Ovary (tissue), 9 donors: Measurements from ENCODE around the gene ACTR1A. TPM values are rescaled to one million over a fixed set of nuclear protein-coding genes. Genes with fewer than 3 reads are reported as not detected.

ENCODE experiments used
- DNase-seq, 5 donors: peaks; one replicate each; pipeline ENCODE4 v3.0.0-alpha.2; 2019 to 2020
- H3K27ac ChIP-seq, 2 donors: fragments of 200-600 bp; one replicate each; pipeline versions ENCODE4 v1.5.1 to v1.8.0; 2019 to 2022
- H3K27me3 ChIP-seq: fragments of 200-600 bp; one replicate; pipeline ENCODE4 v1.8.0; 2022
- H3K36me3 ChIP-seq: fragments of 200-600 bp; sonication (generic); one replicate; pipeline ENCODE4 v1.5.1; 2019
- H3K4me1 ChIP-seq: one replicate; pipeline ENCODE4 v1.8.1; 2013; ENCODE audit warnings: mild to moderate bottlenecking, moderate library complexity; ENCODE audit not compliant: insufficient read depth
- H3K4me3 ChIP-seq: fragments of 200-600 bp; sonication (generic); one replicate; pipeline ENCODE4 v1.5.1; 2017
- H3K9me3 ChIP-seq, 2 donors: fragments of 200-600 bp in 1 of 2; sonication (generic) in 1 of 2; one replicate each; pipeline versions ENCODE4 v1.5.1 to v1.8.1; 2013 to 2019; ENCODE audit warnings: mild to moderate bottlenecking in 1 of 2, moderate library complexity in 1 of 2
- EP300 ChIP-seq: sonication (generic); formaldehyde crosslinking; IDR thresholded peaks from one replicate; pipeline ENCODE4 v1.6.1; 2017; ENCODE audit warnings: antibody characterized with exemption
- POLR2A ChIP-seq: fragments of 450-650 bp; IDR thresholded peaks from one replicate; pipeline ENCODE4 v1.6.1; 2017; ENCODE audit warnings: antibody characterized with exemption, mild to moderate bottlenecking, moderate library complexity
- WGBS, 3 donors: extraction: QIAGEN DNeasy Blood & Tissue Kit in 1 of 3; methylation state at CpG; one replicate each; pipeline versions ENCODE4 v1.1.5 to v1.1.7; 2013 to 2017; 5-methylcytosine and 5-hydroxymethylcytosine counted together
- intact Hi-C, 4 donors: fragments of 100-400 bp; cut with DNase I; formaldehyde crosslinking; loops; one replicate each; pipeline versions ENCODE4 v1.11.0 to v1.15.1; 2022 to 2023
- polyA plus RNA-seq, 2 donors: library from polyadenylated mRNA; stranded (reverse); fragments of 200-250 nt in 1 of 2; fragments of 350-450 nt in 1 of 2; fragmentation: Illumina TruSeq in 1 of 2; extraction: RNeasy Lipid Tissue Mini Kit (QIAGEN cat#74804) in 1 of 2; gene quantifications; one replicate each; pipeline ENCODE4 v1.2.3, GENCODE V29; 2013 to 2014
- total RNA-seq, 7 donors: library from RNA; depleted of rRNA in 2 of 7; stranded (reverse); fragments of >200 nt in 2 of 7; fragmentation: NEBNext Ultra II Directional in 3 of 7; extraction: Animal tissue kit (Norgen Biotek cat#: 25700) in 3 of 7; gene quantifications; one replicate each; pipeline versions ENCODE4 v1.1.0 to v1.2.4, GENCODE V29; 2016 to 2023
- TF ChIP-seq, protein P1 (sequence below), 3 donors: fragments of 450-650 bp in 2 of 3; fragments of 200-600 bp in 1 of 3; IDR thresholded peaks; one replicate each; pipeline versions ENCODE4 v1.5.1 to v1.8.0; 2016 to 2022; ENCODE audit warnings: antibody characterized with exemption in 3 of 3, mild to moderate bottlenecking in 1 of 3
- donor health status: DM: no; HTN: no; CAD: no; lungs with moderate emphysema.
- donor health status: DM: no; HTN: no; CAD: no.
- donor health status: Bipolar disorder and iron deficiency.
- donor health status: DM: yes; HTN: yes; CAD: no.
- donor health status: DM: no; HTN: no; CAD: no.
- donor health status: DM: yes; HTN: yes; CAD: no.

Gene ACTR1A
- total and polyA plus RNA-seq, 9 donors: 38.0 to 83.6 (median 60.1) TPM

DNA sequence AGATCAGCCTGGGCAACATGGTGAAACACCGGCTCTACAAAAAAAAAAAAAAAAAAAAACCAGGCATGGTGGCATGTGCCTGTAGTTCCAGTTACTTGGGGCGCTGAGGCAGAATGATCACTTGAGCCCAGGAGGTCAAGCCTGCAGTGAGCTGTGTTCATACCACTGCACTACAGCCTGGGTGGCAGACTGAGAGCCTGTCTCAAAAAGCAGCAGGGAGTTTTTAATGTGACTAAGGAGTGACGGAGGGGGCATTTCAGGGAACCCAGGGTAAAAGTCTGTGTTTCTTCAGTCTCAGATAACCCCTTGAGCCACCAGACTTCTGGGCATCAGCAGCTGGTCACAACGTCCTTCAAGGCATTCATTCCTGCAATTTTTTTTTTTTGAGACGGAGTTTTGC is 49.0 kb downstream of the ACTR1A start:
- no peak for DNase-seq
- Histone ChIP-seq H3K4me1 (peaks cover 2% of the 10 kb centered on the region), H3K27me3 (no peaks in the 10 kb centered on the region), H3K27ac (no peak overlapping the region), H3K4me3 (no peak overlapping the region), H3K36me3 (no peaks in the 10 kb centered on the region), H3K9me3 (no peaks in the 10 kb centered on the region)
- TF ChIP-seq EP300 (no peak), POLR2A (no peak)
- TF ChIP-seq, protein P1, sequence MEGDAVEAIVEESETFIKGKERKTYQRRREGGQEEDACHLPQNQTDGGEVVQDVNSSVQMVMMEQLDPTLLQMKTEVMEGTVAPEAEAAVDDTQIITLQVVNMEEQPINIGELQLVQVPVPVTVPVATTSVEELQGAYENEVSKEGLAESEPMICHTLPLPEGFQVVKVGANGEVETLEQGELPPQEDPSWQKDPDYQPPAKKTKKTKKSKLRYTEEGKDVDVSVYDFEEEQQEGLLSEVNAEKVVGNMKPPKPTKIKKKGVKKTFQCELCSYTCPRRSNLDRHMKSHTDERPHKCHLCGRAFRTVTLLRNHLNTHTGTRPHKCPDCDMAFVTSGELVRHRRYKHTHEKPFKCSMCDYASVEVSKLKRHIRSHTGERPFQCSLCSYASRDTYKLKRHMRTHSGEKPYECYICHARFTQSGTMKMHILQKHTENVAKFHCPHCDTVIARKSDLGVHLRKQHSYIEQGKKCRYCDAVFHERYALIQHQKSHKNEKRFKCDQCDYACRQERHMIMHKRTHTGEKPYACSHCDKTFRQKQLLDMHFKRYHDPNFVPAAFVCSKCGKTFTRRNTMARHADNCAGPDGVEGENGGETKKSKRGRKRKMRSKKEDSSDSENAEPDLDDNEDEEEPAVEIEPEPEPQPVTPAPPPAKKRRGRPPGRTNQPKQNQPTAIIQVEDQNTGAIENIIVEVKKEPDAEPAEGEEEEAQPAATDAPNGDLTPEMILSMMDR (IDR thresholded peaks at IDR 0.05): no peak
- 70 to 81% (median 72%) methylated on average over 5 of the region's 5 CpGs for WGBS, 3 donors
- intact Hi-C loops: no loop called here

GRCh38 chr10:102452672-102453340 is 49.7 kb downstream of the ACTR1A start:
- intact Hi-C loops: no loop called here
- peaks cover 2% of the 10 kb centered on the region for H3K4me1 ChIP-seq
- H3K27me3 ChIP-seq: no peaks in the 10 kb centered on the region
- no peaks in the 10 kb centered on the region for H3K9me3 ChIP-seq
- no peak overlapping the region for H3K27ac ChIP-seq
- DNase-seq: no peak
- 57 to 71% (median 67%) methylated on average over 3 of the region's 3 CpGs for WGBS, 3 donors
- H3K4me3 ChIP-seq: no peak overlapping the region
- H3K36me3 ChIP-seq: no peaks in the 10 kb centered on the region
- TF ChIP-seq, protein P1 (IDR thresholded peaks at IDR 0.05): no peak
- TF ChIP-seq POLR2A (no peak), EP300 (no peak)

- Histone ChIP-seq H3K9me3 (no peaks in the 10 kb centered on the region), H3K36me3 (no peaks in the 10 kb centered on the region), H3K27me3 (no peaks in the 10 kb centered on the region), H3K27ac (peak within 1 kb of the TSS in 1 of 2 donors; percentile 92), H3K4me3 (peak within 1 kb of the TSS; percentile 74), H3K4me1 (peaks cover 2% of the 10 kb centered on the region)
- 22 to 27% (median 25%) methylated on average over 28 of the region's 28 CpGs for WGBS, 3 donors
- TF ChIP-seq EP300 (no peak), POLR2A (no peak)
- TF ChIP-seq, protein P1 (IDR thresholded peaks at IDR 0.05): no peak
- intact Hi-C loops: no loop called here
- peak in 1 of 5 donors; percentile 61 for DNase-seq
These were observed 51.2 kb downstream of the ACTR1A start, which contains the start of gene C10orf95 for GRCh38 chr10:102451105-102451969. Gene C10orf95, minus strand, starts transcription at chr10:102451543. Its CDS starts 450 bp downstream, at chr10:102451093.

- Histone ChIP-seq H3K4me3 (peak overlapping the region; percentile 74), H3K27ac (peak overlapping the region; percentile 47 to 92), H3K9me3 (no peaks in the 10 kb centered on the region), H3K36me3 (no peaks in the 10 kb centered on the region), H3K4me1 (peaks cover 2% of the 10 kb centered on the region), H3K27me3 (no peaks in the 10 kb centered on the region)
- TF ChIP-seq POLR2A (peak; percentile 10), EP300 (no peak)
- WGBS, 3 donors: 0 to 1% (median 0%) methylated on average over 41 to 104 of the region's 104 CpGs
- peak; percentile 66 to 86 (median 79) for DNase-seq
- intact Hi-C loops: no loop called here
These were observed 52.0 kb downstream of the ACTR1A start for GRCh38 chr10:102450374-102451104.
